GM23338 (cell line): Measurements from ENCODE around the gene GNPTG.

ENCODE experiments used
- CTCF ChIP-seq, 2 experiments: fragments of 200-600 bp in 1 of 2; sonication (generic) in 1 of 2; conservative IDR thresholded peaks; 2 replicates each; pipeline versions ENCODE4 v1.5.1 to v1.6.1; 2016 to 2017; ENCODE audit warnings: antibody characterized with exemption in 2 of 2, low read depth in 2 of 2, mild to moderate bottlenecking in 2 of 2, moderate library complexity in 1 of 2
- EZH2 ChIP-seq: fragments of 200-600 bp; sonication (generic); IDR thresholded peaks from one replicate; pipeline ENCODE4 v1.8.0; 2017; ENCODE audit warnings: antibody characterized with exemption, mild to moderate bottlenecking, low read depth; ENCODE audit not compliant: unreplicated experiment
- POLR2AphosphoS5 ChIP-seq: IDR thresholded peaks from 2 replicates; pipeline ENCODE4 v1.6.1; 2016; ENCODE audit warnings: antibody characterized with exemption, low read depth

DNA sequence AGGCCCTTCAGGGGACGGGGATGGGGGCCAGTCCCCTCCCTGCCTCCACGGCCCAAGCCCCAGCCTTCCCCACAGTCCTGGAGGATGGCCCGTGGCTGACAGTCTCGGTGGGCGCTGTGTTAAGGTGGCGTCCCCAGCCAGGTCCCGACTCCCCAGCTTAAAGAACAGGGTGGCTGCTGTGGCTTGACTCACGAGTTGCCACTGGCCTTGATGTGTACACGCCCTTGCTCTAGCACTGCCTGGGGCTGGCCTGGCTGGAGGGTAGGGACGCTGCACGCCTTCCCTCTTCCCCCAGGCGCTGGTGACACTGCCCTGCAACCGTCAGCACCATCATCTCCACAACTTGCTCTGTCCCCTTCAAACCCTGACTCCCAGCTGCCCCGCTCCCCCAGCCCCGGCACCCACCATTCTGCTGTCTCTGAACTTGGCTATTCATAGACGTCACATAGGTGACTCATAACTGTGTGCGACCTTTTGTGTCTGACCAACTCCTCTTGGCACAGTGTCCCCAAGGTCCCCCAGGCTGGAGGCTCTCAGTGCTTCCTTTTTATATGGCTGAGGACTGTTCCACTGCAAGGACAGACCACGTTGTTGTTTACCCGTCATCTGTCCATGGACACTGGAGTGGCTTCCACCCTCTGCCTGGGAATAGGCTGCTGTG lies 6.3 kb downstream of the GNPTG start:
- TF ChIP-seq CTCF (conservative IDR thresholded peaks at IDR 0.05; ENCODE audit: low read depth in 2 of 2) (no peak), EZH2 (no peak), POLR2AphosphoS5 (no peak)
